Fibroblast of lung (primary cell): Measurements from ENCODE around the gene ATP9B.

Experiments used
- EZH2 ChIP-seq: IDR thresholded peaks from 2 replicates; pipeline ENCODE4 v1.5.1; 2012; ENCODE audit warnings: low read length, control low read depth, mild to moderate bottlenecking; ENCODE audit errors: missing control alignments
- TF ChIP-seq, protein P1 (sequence below), 2 donors: IDR thresholded peaks in 1 of 2; conservative IDR thresholded peaks in 1 of 2; 1 replicate in 1 of 2; 2 replicates in 1 of 2; pipeline ENCODE4 v1.5.1; 2011 to 2012; ENCODE audit warnings: low read length in 2 of 2, control low read depth in 1 of 2, inconsistent platforms in 1 of 2, low read depth in 1 of 2, mild to moderate bottlenecking in 1 of 2

DNA sequence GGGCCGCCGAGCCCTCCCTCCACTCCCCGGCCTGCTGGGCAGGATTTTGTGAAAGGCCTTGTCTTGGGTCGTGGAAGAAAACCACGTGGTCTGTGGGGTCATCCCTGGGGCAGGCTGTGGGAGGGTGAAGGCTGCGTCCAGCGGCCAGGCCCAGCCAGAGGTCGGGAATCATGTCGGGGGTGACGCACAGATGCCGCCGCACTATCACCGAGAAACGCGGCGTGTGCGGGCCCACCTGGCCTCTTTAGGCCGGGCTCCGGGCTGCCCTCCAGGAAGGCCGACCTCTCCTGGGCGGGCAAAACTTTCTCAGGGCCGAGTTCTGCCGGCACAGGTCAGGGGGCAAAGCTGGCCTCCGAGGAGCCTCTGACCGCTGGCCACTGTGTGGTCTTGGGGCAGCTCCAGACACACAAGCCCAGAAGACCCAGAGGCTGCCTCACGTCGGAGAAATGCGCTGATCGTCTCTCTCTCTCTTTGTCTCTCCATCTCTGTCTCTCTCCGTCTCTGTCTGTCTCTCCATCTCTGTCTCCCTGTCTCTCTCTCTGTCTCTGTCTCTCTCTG is 354.9 kb downstream of the ATP9B start:
- TF ChIP-seq, protein P1, sequence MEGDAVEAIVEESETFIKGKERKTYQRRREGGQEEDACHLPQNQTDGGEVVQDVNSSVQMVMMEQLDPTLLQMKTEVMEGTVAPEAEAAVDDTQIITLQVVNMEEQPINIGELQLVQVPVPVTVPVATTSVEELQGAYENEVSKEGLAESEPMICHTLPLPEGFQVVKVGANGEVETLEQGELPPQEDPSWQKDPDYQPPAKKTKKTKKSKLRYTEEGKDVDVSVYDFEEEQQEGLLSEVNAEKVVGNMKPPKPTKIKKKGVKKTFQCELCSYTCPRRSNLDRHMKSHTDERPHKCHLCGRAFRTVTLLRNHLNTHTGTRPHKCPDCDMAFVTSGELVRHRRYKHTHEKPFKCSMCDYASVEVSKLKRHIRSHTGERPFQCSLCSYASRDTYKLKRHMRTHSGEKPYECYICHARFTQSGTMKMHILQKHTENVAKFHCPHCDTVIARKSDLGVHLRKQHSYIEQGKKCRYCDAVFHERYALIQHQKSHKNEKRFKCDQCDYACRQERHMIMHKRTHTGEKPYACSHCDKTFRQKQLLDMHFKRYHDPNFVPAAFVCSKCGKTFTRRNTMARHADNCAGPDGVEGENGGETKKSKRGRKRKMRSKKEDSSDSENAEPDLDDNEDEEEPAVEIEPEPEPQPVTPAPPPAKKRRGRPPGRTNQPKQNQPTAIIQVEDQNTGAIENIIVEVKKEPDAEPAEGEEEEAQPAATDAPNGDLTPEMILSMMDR (conservative IDR thresholded peaks at IDR 0.05 in 1 of 2, IDR thresholded peaks at IDR 0.05 in 1 of 2; ENCODE audit: low read depth in 1 of 2, low read length in 2 of 2) = no peak
- TF ChIP-seq EZH2 = no peak
